GM12891 (cell line): Measurements from ENCODE around the gene FBN2.

Source experiments
- PAX5 ChIP-seq: IDR thresholded peaks from 2 replicates; pipeline ENCODE4 v1.6.1; 2011; ENCODE audit warnings: low read length, moderate library complexity, mild to moderate bottlenecking; ENCODE audit not compliant: insufficient read depth, severe bottlenecking
- POLR2A ChIP-seq: IDR thresholded peaks from 2 replicates; pipeline ENCODE4 v1.6.1; 2011; ENCODE audit warnings: low read depth, low read length, control low read depth
- POLR2AphosphoS5 ChIP-seq: IDR thresholded peaks from 2 replicates; pipeline ENCODE4 v1.6.1; 2011; ENCODE audit warnings: low read depth, low read length, control low read depth
- TAF1 ChIP-seq: IDR thresholded peaks from 2 replicates; pipeline ENCODE4 v1.6.1; 2011; ENCODE audit warnings: low read depth, low read length, control low read depth

- no peak for TF ChIP-seq POLR2A
- TF ChIP-seq POLR2AphosphoS5 = no peak
- no peak for TF ChIP-seq TAF1
- no peak for TF ChIP-seq PAX5
Observed at GRCh38 chr5:128380337-128380736, 157.7 kb downstream of the FBN2 start.
